ENCODE results near the gene KRT6B.
"Not testable (repeated sequence)": the region's sequence is repeated elsewhere in the genome, so short reads cannot be mapped to it uniquely, and the experiment has no call there.

Gene KRT6B

GRCh38 chr12:52494100-52494499 lies 42.2 kb upstream of the KRT6B start:
- no peak for TF ChIP-seq Cebpa-rat (IDR thresholded peaks at IDR 0.05)
- Histone ChIP-seq H3K27ac (no peak overlapping the region), H3K4me3 (no peak overlapping the region), H3K4me1 (peaks cover 24% of the 10 kb centered on the region), H3K4me2 (no peak overlapping the region), H4K20me1 (no peaks in the 10 kb centered on the region), H3K27me3 (no peaks in the 10 kb centered on the region), H3K36me3 (no peaks in the 10 kb centered on the region), H3K9ac (no peak overlapping the region), H3K9me3 (no peaks in the 10 kb centered on the region)

- TF ChIP-seq Cebpa-rat (IDR thresholded peaks at IDR 0.05) = no peak
Measured at GRCh38 chr12:52493172-52493571, 41.2 kb upstream of the KRT6B start, which contains the start of gene KRT6A. Gene KRT6A (minus strand): TSS chr12:52493257. CDS start chr12:52493188, 69 bp downstream.

GRCh38 chr12:52492405-52492804 lies 40.5 kb upstream of the KRT6B start:
- H3K4me1 ChIP-seq = peaks cover 24% of the 10 kb centered on the region
- not testable (repeated sequence) for H3K27me3 ChIP-seq, H3K9me3 ChIP-seq, H3K4me3 ChIP-seq, H3K4me2 ChIP-seq, H3K36me3 ChIP-seq, H4K20me1 ChIP-seq, H3K27ac ChIP-seq, H3K9ac ChIP-seq

More at GRCh38 chr12:52493172-52493571, 41.2 kb upstream of the KRT6B start, which contains the start of gene KRT6A:
- Histone ChIP-seq H3K4me3 (no peak within 1 kb of the TSS), H3K27me3 (no peaks in the 10 kb centered on the region), H3K9me3 (no peaks in the 10 kb centered on the region), H3K36me3 (no peaks in the 10 kb centered on the region), H4K20me1 (no peaks in the 10 kb centered on the region), H3K9ac (no peak within 1 kb of the TSS), H3K4me1 (peaks cover 24% of the 10 kb centered on the region), H3K4me2 (no peak within 1 kb of the TSS), H3K27ac (no peak within 1 kb of the TSS)

GRCh38 chr12:52491495-52491894 lies 39.5 kb upstream of the KRT6B start:
- H3K27me3 ChIP-seq, H3K27ac ChIP-seq, H3K4me3 ChIP-seq, H3K36me3 ChIP-seq, H4K20me1 ChIP-seq, H3K9me3 ChIP-seq, H3K9ac ChIP-seq, H3K4me2 ChIP-seq: not testable (repeated sequence)
- peaks cover 15% of the 10 kb centered on the region for H3K4me1 ChIP-seq

GRCh38 chr12:52488736-52489135 lies 36.8 kb upstream of the KRT6B start:
- Histone ChIP-seq H3K4me1 (no peaks in the 10 kb centered on the region), H3K27ac (no peak overlapping the region), H3K4me2 (no peak overlapping the region), H3K9ac (no peak overlapping the region), H3K27me3 (no peaks in the 10 kb centered on the region), H3K36me3 (no peaks in the 10 kb centered on the region), H4K20me1 (no peaks in the 10 kb centered on the region), H3K4me3 (no peak overlapping the region), H3K9me3 (no peaks in the 10 kb centered on the region)
- no peak for TF ChIP-seq Cebpa-rat (IDR thresholded peaks at IDR 0.05)

- not testable (repeated sequence) for H3K4me2 ChIP-seq
Measured at GRCh38 chr12:52487744-52488443, 35.9 kb upstream of the KRT6B start.

GRCh38 chr12:52487211-52487610 lies 35.3 kb upstream of the KRT6B start:
- Histone ChIP-seq H3K9me3 (no peaks in the 10 kb centered on the region), H3K27ac (no peak overlapping the region), H3K4me1 (no peaks in the 10 kb centered on the region), H3K4me3 (no peak overlapping the region), H3K36me3 (no peaks in the 10 kb centered on the region), H3K9ac (no peak overlapping the region), H3K27me3 (no peaks in the 10 kb centered on the region), H3K4me2 (no peak overlapping the region), H4K20me1 (no peaks in the 10 kb centered on the region)
- TF ChIP-seq Cebpa-rat (IDR thresholded peaks at IDR 0.05) = no peak

More at GRCh38 chr12:52487744-52488443, 35.9 kb upstream of the KRT6B start:
- H3K4me1 ChIP-seq, H3K36me3 ChIP-seq, H3K9ac ChIP-seq, H3K9me3 ChIP-seq, H3K27me3 ChIP-seq, H4K20me1 ChIP-seq, H3K4me3 ChIP-seq, H3K27ac ChIP-seq: not testable (repeated sequence)

GRCh38 chr12:52486166-52487105 lies 34.5 kb upstream of the KRT6B start:
- no peak for TF ChIP-seq Cebpa-rat (IDR thresholded peaks at IDR 0.05)
- H3K4me1 ChIP-seq = no peaks in the 10 kb centered on the region
- no peaks in the 10 kb centered on the region for H3K9me3 ChIP-seq
- H3K27me3 ChIP-seq = no peaks in the 10 kb centered on the region
- H3K9ac ChIP-seq = no peak overlapping the region
- H3K27ac ChIP-seq = no peak overlapping the region
- H3K4me3 ChIP-seq = no peak overlapping the region
- H3K36me3 ChIP-seq = no peaks in the 10 kb centered on the region
- H4K20me1 ChIP-seq = no peaks in the 10 kb centered on the region
- no peak overlapping the region for H3K4me2 ChIP-seq

- Histone ChIP-seq H3K4me3 (no peak overlapping the region), H3K4me2 (no peak overlapping the region), H3K9ac (no peak overlapping the region), H3K9me3 (0 out of 2 replicates have a peak, but pooled peaks cover 5% of the 10 kb centered on the region), H3K27me3 (no peaks in the 10 kb centered on the region), H3K4me1 (no peaks in the 10 kb centered on the region), H3K27ac (no peak overlapping the region), H4K20me1 (no peaks in the 10 kb centered on the region), H3K36me3 (no peaks in the 10 kb centered on the region)
- no peak for TF ChIP-seq Cebpa-rat (IDR thresholded peaks at IDR 0.05)
Measured at GRCh38 chr12:52480073-52480472, 28.1 kb upstream of the KRT6B start.

GRCh38 chr12:52477651-52478050 lies 25.7 kb upstream of the KRT6B start:
- H3K4me2 ChIP-seq = no peak overlapping the region
- no peak overlapping the region for H3K9ac ChIP-seq
- H4K20me1 ChIP-seq = no peaks in the 10 kb centered on the region
- no peak for TF ChIP-seq Cebpa-rat (IDR thresholded peaks at IDR 0.05)
- H3K9me3 ChIP-seq = 0 out of 2 replicates have a peak, but pooled peaks cover 5% of the 10 kb centered on the region
- no peak overlapping the region for H3K4me3 ChIP-seq
- H3K27me3 ChIP-seq = no peaks in the 10 kb centered on the region
- no peaks in the 10 kb centered on the region for H3K36me3 ChIP-seq
- no peak overlapping the region for H3K27ac ChIP-seq
- H3K4me1 ChIP-seq = no peaks in the 10 kb centered on the region
